MCF 10A (cell line): ENCODE results near the gene ZFP36. TPM values are rescaled to one million over a fixed set of nuclear protein-coding genes. Genes with fewer than 3 reads are reported as not detected.
"Not testable (repeated sequence)": the region's sequence is repeated elsewhere in the genome, so short reads cannot be mapped to it uniquely, and the experiment has no call there.

ENCODE experiments used
- BruUV-seq: library from RNA; stranded (reverse); fragments of 400-500 nt; replicated peaks from 2 replicates; lab custom pipeline; 2021; lab: Mats Ljungman, UMichigan
- CTCF ChIA-PET: fragments of 300-600 bp; sonication (Branson Sonifier 250); formaldehyde crosslinking; extraction: SDS; loops from one replicate; lab custom pipeline; 2021; ENCODE audit warnings: antibody characterized with exemption, inconsistent platforms; lab: Yijun Ruan, JAX
- POLR2A ChIA-PET: fragments of 300-600, 350-650 bp; sonication (Branson Sonifier 250); formaldehyde crosslinking; extraction: SDS; loops from one replicate; lab custom pipeline; 2020; ENCODE audit warnings: antibody characterized with exemption, inconsistent platforms; lab: Yijun Ruan, JAX
- DNase-seq: peaks from one replicate; pipeline ENCODE4 v3.0.0-alpha.2; 2018; ENCODE audit not compliant: unreplicated experiment
- H3K27ac Mint-ChIP-seq: one replicate; pipeline ENCODE4 v1.8.0; 2022; ENCODE audit warnings: mild to moderate bottlenecking, low read depth, mixed read lengths; ENCODE audit not compliant: unreplicated experiment
- H3K27me3 Mint-ChIP-seq: one replicate; pipeline ENCODE4 v1.8.0; 2022; ENCODE audit warnings: mixed read lengths; ENCODE audit not compliant: insufficient read depth, unreplicated experiment
- H3K36me3 Mint-ChIP-seq: one replicate; pipeline ENCODE4 v1.8.0; 2022; ENCODE audit warnings: mild to moderate bottlenecking, moderate library complexity, mixed read lengths; ENCODE audit not compliant: insufficient read depth, unreplicated experiment
- H3K4me1 Mint-ChIP-seq: one replicate; pipeline ENCODE4 v1.8.0; 2022; ENCODE audit warnings: mixed read lengths; ENCODE audit not compliant: insufficient read depth, unreplicated experiment
- H3K4me3 Mint-ChIP-seq: one replicate; pipeline ENCODE4 v1.8.0; 2022; ENCODE audit warnings: mild to moderate bottlenecking, moderate library complexity, mixed read lengths; ENCODE audit not compliant: unreplicated experiment
- H3K9me3 Mint-ChIP-seq: one replicate; pipeline ENCODE4 v1.8.0; 2022; ENCODE audit warnings: mixed read lengths; ENCODE audit not compliant: unreplicated experiment
- CTCF ChIP-seq: fragments of 200-600 bp; IDR thresholded peaks from one replicate; pipeline ENCODE4 v1.8.0; 2022; ENCODE audit warnings: antibody characterized with exemption, mild to moderate bottlenecking; ENCODE audit not compliant: unreplicated experiment
- intact Hi-C: fragments of 100-400 bp; cut with micrococcal nuclease; formaldehyde crosslinking; loops from 2 replicates; pipeline ENCODE4 v1.14.1; 2022
- microRNA-seq: library from miRNA; unstranded; fragments of <30 nt; microRNA quantifications from one replicate; pipeline ENCODE4 v1.2.0, GENCODE V29; 2022
- total RNA-seq: library from RNA; stranded (reverse); gene quantifications from 2 replicates; pipeline ENCODE4 v1.2.3, GENCODE V29; 2022

ZFP36 gene
- total RNA-seq, 1 experiment from 2014 or later: 98.4 TPM

- peaks cover 32% of the 10 kb centered on the region for H3K4me1 Mint-ChIP-seq
- DNase-seq: no peak
- intact Hi-C loops: no loop called here
- H3K4me3 Mint-ChIP-seq: peak overlapping the region; percentile 93
- no peaks in the 10 kb centered on the region for H3K9me3 Mint-ChIP-seq
- POLR2A ChIA-PET: interaction anchor here (0.6 to 3.9 kb wide), 11 partner anchors 11 to 999 kb away, joined by 3 to 107 read pairs (median 5); partner anchors contain the start of genes EID2, EID2B, RPS16 and TIMM50
- TF ChIP-seq CTCF: no peak
- H3K27me3 Mint-ChIP-seq: no peaks in the 10 kb centered on the region
- no TSS peak for BruUV-seq
- H3K27ac Mint-ChIP-seq: peak overlapping the region; percentile 99
- CTCF ChIA-PET: interaction anchor here (0.6 to 2.1 kb wide), 5 partner anchors 28 to 1124 kb away, joined by 3 to 14 read pairs (median 3); partner anchors contain the start of gene EID2B
- peaks cover 48% of the 10 kb centered on the region for H3K36me3 Mint-ChIP-seq
Observed at GRCh38 chr19:39446365-39447084, 39.9 kb downstream of the ZFP36 start.

GRCh38 chr19:39448271-39448670 is 41.6 kb downstream of the ZFP36 start:
- CTCF ChIA-PET: interaction anchor here (1.0 kb wide), 1 partner anchor 27 kb away, joined by 3 read pairs; no protein-coding TSS in a partner anchor
- peak overlapping the region; percentile 36 for H3K4me3 Mint-ChIP-seq
- no peaks in the 10 kb centered on the region for H3K27me3 Mint-ChIP-seq
- POLR2A ChIA-PET: interaction anchor here (0.6 to 1.0 kb wide), 5 partner anchors 12 to 91 kb away, joined by 3 to 5 read pairs (median 4); partner anchors contain the start of genes MED29, PAF1 and RPS16
- no peak for DNase-seq
- no TSS peak for BruUV-seq
- no peaks in the 10 kb centered on the region for H3K9me3 Mint-ChIP-seq
- TF ChIP-seq CTCF: no peak
- H3K27ac Mint-ChIP-seq: no peak overlapping the region
- H3K4me1 Mint-ChIP-seq: peaks cover 41% of the 10 kb centered on the region
- intact Hi-C loops: no loop called here
- H3K36me3 Mint-ChIP-seq: peaks cover 63% of the 10 kb centered on the region

GRCh38 chr19:39449116-39449797 is 42.6 kb downstream of the ZFP36 start:
- no peak for TF ChIP-seq CTCF
- BruUV-seq: no TSS peak
- no peak for DNase-seq
- intact Hi-C loops: no loop called here
- H3K9me3 Mint-ChIP-seq: no peaks in the 10 kb centered on the region
- H3K27ac Mint-ChIP-seq: peak overlapping the region; percentile 61
- CTCF ChIA-PET: interaction anchor here (1.0 kb wide), 1 partner anchor 26 kb away, joined by 3 read pairs; no protein-coding TSS in a partner anchor
- POLR2A ChIA-PET: interaction anchor here (1.0 kb wide), 1 partner anchor 58 kb away, joined by 4 read pairs; the partner anchor contains the start of genes MED29 and PAF1
- H3K27me3 Mint-ChIP-seq: no peaks in the 10 kb centered on the region
- no peak overlapping the region for H3K4me3 Mint-ChIP-seq
- peaks cover 71% of the 10 kb centered on the region for H3K36me3 Mint-ChIP-seq
- peaks cover 41% of the 10 kb centered on the region for H3K4me1 Mint-ChIP-seq

- H3K27ac Mint-ChIP-seq, H3K4me3 Mint-ChIP-seq, intact Hi-C loops, POLR2A ChIA-PET, H3K9me3 Mint-ChIP-seq, CTCF ChIA-PET, BruUV-seq, H3K27me3 Mint-ChIP-seq, DNase-seq: not testable (repeated sequence)
- Mint-ChIP-seq H3K4me1 (peaks cover 38% of the 10 kb centered on the region), H3K36me3 (peaks cover 76% of the 10 kb centered on the region)
Observed at GRCh38 chr19:39451257-39451656, 44.6 kb downstream of the ZFP36 start.

Small RNAs within 50 kb of the gene (microRNA-seq; reads per million reads assigned to microRNA genes)
- not detected for gene MIR4530

Other genes with a start within 250 kb of the ZFP36 start
- gene NCCRP1, start 209.9 kb upstream of the ZFP36 start, total RNA-seq: not detected in 2 replicates
- not detected in 2 replicates for gene SYCN, start 202.6 kb upstream of the ZFP36 start, total RNA-seq
- not detected in 2 replicates for gene IFNL3, start 161.8 kb upstream of the ZFP36 start, total RNA-seq
- not detected in 2 replicates for gene IFNL4, start 158.0 kb upstream of the ZFP36 start, total RNA-seq
- gene IFNL2, start 138.5 kb upstream of the ZFP36 start, total RNA-seq: not detected in 2 replicates
- not detected in 2 replicates for gene IFNL1, start 110.4 kb upstream of the ZFP36 start, total RNA-seq
- 0.16 TPM in 1 of 2 replicates, not detected in the other for gene LRFN1, start 86.0 kb upstream of the ZFP36 start, total RNA-seq
- not detected in 2 replicates for gene GMFG, start 70.8 kb upstream of the ZFP36 start, total RNA-seq
- 65.4 and 94.2 TPM in 2 replicates for gene SAMD4B, start 64.4 kb upstream of the ZFP36 start, total RNA-seq
- 47.0 and 48.5 TPM in 2 replicates for gene PAF1, start 15.7 kb upstream of the ZFP36 start, total RNA-seq
- gene MED29, start 15.5 kb upstream of the ZFP36 start, total RNA-seq: 24.3 and 31.7 TPM in 2 replicates
- 19.2 and 19.6 TPM in 2 replicates for gene PLEKHG2, start 5.8 kb downstream of the ZFP36 start, total RNA-seq
- 2,837 and 2,909 TPM in 2 replicates for gene RPS16, start 29.1 kb downstream of the ZFP36 start, total RNA-seq
- 122 and 165 TPM in 2 replicates for gene SUPT5H, start 38.7 kb downstream of the ZFP36 start, total RNA-seq
- 71.2 and 94.2 TPM in 2 replicates for gene TIMM50, start 74.0 kb downstream of the ZFP36 start, total RNA-seq
- gene DLL3, start 92.1 kb downstream of the ZFP36 start, total RNA-seq: 0.56 and 0.68 TPM in 2 replicates
- gene SELENOV, start 108.3 kb downstream of the ZFP36 start, total RNA-seq: not detected in 2 replicates
- 2.0 and 3.3 TPM in 2 replicates for gene EID2B, start 126.0 kb downstream of the ZFP36 start, total RNA-seq
- 8.5 and 10.4 TPM in 2 replicates for gene EID2, start 133.3 kb downstream of the ZFP36 start, total RNA-seq
- not detected in 2 replicates for gene LGALS13, start 195.7 kb downstream of the ZFP36 start, total RNA-seq
- gene LGALS16, start 249.1 kb downstream of the ZFP36 start, total RNA-seq: not detected in 2 replicates